Measurements from ENCODE around the gene ILKAP. TPM values are rescaled to one million over a fixed set of nuclear protein-coding genes. Genes with fewer than 3 reads are reported as not detected.

ILKAP gene
- total RNA-seq: 17.8 and 25.6 TPM in 2 replicates

GRCh38 chr2:238203094-238203972, at the start of gene ILKAP:
Gene ILKAP (minus strand): TSS chr2:238203695. CDS start chr2:238203553, 142 bp downstream.

GRCh38 chr2:238239863-238240756, 36.6 kb upstream of the ILKAP start, which contains the start of gene HES6:
Gene HES6 (minus strand): TSS chr2:238240038. CDS start chr2:238239905, 133 bp downstream.

GRCh38 chr2:238158509-238159070, 44.9 kb downstream of the ILKAP start, which contains the start of gene ERFE:
Gene ERFE (plus strand): TSS chr2:238158970. CDS start chr2:238159008, 38 bp downstream.

GRCh38 chr2:238138331-238139195, 64.9 kb downstream of the ILKAP start, which contains the start of gene KLHL30:
Gene KLHL30 (plus strand): TSS chr2:238138668. CDS start chr2:238140755, 2,087 bp downstream.

Other genes starting within 250 kb of the ILKAP start
- gene UBE2F, start 236.7 kb downstream of the ILKAP start, total RNA-seq: 42.4 and 54.9 TPM in 2 replicates
- 22.4 and 24.3 TPM in 2 replicates for gene SCLY, start 142.7 kb downstream of the ILKAP start, total RNA-seq
- 0.10 TPM in 1 of 2 replicates, not detected in the other for gene ESPNL, start 103.4 kb downstream of the ILKAP start, total RNA-seq
- not detected in 2 replicates for gene KLHL30, start 65.0 kb downstream of the ILKAP start, total RNA-seq
- 1.3 and 1.5 TPM in 2 replicates for gene ERFE, start 44.7 kb downstream of the ILKAP start, total RNA-seq
- gene HES6, start 36.3 kb upstream of the ILKAP start, total RNA-seq: 3.3 and 4.5 TPM in 2 replicates
- gene PER2, start 84.9 kb upstream of the ILKAP start, total RNA-seq: 1.3 and 1.8 TPM in 2 replicates
- 4.9 and 5.6 TPM in 2 replicates for gene TRAF3IP1, start 116.8 kb upstream of the ILKAP start, total RNA-seq
- gene ASB1, start 223.2 kb upstream of the ILKAP start, total RNA-seq: 6.9 and 12.8 TPM in 2 replicates

Measured in mammary microvascular endothelial cell (primary cell).